Measurements from ENCODE around the gene ADGRV1.
"Not testable (repeated sequence)": the region's sequence is repeated elsewhere in the genome, so short reads cannot be mapped to it uniquely, and the experiment has no call there.

ADGRV1 gene

GRCh38 chr5:90654215-90654614 lies 95.6 kb downstream of the ADGRV1 start:
- no peak for DNase-seq

DNA sequence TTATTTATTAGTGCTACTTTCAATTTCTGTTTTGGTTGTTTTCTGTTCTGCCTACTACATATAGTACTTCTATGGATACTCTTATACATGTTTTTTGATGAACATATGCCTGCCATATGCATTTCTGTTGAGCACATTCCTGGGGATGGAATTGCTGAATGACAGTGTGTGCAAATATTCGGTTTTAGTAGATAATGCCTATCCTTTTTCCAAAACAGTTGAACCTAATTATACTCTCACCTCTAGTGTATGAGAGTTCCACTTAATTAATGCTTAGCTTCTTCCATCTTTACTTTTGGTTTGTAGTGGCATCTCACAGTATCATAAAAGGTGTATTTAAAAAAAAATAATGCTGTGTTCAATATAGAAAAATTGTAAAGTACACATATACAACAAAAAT lies 96.8 kb downstream of the ADGRV1 start:
- DNase-seq: no peak

GRCh38 chr5:90657030-90657429 lies 98.4 kb downstream of the ADGRV1 start:
- DNase-seq: no peak

GRCh38 chr5:90657788-90658187 lies 99.2 kb downstream of the ADGRV1 start:
- no peak for DNase-seq

DNA sequence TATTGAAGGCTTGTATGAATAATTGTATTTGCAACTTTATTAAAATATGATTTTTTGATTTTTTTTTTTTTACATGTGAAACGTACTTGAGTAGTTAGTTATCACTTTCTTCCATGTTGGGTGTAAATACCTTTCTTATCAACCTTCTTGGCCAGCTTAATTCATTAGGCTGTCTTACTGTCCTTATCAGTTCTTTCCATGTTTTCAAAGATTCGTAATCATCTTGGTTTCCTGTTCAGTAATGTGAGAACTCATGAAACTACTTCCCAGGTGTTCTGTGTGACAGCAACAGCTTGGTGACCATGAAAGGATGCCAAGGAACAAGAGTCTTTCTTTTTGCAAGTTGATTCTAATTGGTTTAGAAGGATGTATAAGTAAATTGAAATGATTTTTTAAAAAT lies 100.0 kb downstream of the ADGRV1 start:
- DNase-seq: no peak

GRCh38 chr5:90668079-90668565 lies 109.5 kb downstream of the ADGRV1 start:
- not testable (repeated sequence) for DNase-seq

- no peak for DNase-seq
Observed at GRCh38 chr5:90675222-90675621, 116.6 kb downstream of the ADGRV1 start.

DNA sequence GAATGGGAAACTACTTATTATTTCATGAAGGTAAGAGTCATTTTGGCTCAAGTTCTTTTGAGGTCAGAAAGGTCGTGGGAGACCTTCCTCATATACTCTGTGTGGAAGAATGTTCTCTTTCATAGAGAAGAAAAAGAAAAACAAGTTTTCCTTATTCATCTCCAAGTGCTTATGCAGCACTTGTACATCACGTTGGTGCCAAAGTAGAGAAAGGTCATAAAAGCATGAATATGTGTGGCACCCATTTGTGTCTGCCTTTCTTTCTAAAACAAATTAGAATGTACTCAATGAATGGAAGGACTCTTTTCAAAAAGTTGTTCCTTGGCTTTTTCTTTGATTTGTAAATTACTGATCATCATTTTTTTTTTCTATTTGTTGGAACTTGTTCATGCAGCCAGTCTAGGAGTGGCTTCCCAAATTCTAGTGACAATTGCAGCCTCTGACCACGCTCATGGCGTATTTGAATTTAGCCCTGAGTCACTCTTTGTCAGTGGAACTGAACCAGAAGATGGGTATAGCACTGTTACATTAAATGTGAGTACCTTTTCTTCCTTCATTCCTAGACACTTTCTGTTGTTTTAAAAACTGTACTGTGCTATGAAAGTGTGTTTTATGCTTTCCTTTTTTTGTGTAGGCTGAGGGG lies 122.4 kb downstream of the ADGRV1 start:
- DNase-seq: no peak

DNA sequence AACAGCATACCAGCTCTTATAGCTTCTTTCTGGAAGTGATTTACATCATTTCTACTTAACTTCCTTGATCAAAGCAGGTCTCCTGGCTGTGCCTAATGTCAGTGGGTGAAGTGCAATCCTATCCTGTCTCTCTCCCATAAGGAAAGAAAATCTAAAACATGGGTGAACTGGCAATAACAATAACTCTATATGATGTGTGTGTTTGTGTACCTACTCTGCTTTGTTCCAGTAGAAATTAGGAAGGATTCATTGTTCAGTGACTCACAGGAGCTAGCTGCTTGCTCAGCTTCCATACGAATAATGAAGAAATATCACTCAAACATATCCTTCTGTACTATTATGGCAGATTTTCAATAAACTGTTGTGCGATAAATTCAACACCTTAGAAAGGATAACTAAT lies 123.7 kb downstream of the ADGRV1 start:
- no peak for DNase-seq

GRCh38 chr5:90685425-90686022 lies 126.9 kb downstream of the ADGRV1 start:
- no peak for DNase-seq

GRCh38 chr5:90686363-90686762 lies 127.8 kb downstream of the ADGRV1 start:
- not testable (repeated sequence) for DNase-seq

GRCh38 chr5:90687458-90687857 lies 128.9 kb downstream of the ADGRV1 start:
- DNase-seq: not testable (repeated sequence)

DNA sequence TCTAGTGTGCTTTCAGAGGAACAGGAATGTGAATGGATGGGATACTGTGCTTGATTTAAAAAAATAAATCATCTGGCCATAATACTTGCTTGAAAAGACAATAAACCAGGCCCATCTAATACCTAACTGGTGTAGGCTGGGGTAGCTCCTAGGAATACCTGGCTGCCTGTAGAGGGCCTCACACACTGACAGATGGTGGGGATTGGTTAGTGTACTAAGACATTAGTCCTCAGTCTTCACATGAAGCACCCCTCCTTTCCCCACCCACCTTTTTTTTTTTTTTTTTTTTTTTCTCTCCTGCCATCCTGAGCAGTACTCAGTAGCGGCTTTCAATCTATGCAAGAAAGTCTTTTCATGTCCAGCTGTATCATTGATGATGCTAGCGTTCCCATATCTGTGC lies 130.5 kb downstream of the ADGRV1 start:
- DNase-seq: no peak

DNA sequence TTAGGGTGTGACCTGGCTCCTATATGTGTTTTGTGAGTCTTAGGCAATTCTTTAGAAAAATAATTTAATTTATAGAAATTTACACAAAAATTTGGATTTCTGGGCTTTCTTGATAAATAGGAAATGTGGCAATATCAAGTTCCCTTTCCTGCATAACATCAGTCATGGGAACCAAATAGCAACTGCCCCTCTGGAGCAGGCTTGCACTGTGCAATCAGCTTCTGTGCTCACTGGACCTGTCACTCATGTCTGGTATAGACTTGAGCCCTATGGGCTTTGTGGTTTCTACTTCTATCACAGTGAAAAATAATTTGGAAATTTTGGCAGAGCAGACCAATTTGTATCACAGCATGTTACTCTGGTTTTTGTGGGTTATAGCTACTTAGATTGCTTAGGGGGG lies 131.7 kb downstream of the ADGRV1 start:
- DNase-seq: no peak

DNA sequence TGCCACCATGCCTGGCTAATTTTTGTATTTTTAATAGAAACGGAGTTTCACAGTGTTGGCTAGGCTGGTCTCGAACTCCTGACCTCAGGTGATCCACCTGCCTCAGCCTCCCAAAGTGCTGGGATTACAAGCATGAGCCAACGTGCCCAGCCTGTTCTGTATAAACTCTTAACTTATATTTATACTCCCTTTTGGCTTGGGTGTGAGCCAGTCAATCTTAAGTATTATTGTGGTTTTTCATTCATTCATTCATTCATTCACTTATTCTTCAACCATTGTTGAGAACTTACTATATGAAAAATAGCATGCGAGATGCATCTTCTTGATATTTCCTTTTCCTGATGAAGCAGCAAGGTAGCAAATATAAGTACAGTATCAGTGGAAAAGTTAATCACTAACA lies 132.9 kb downstream of the ADGRV1 start:
- DNase-seq: no peak

GRCh38 chr5:90696153-90696552 lies 137.6 kb downstream of the ADGRV1 start:
- DNase-seq: no peak

DNA sequence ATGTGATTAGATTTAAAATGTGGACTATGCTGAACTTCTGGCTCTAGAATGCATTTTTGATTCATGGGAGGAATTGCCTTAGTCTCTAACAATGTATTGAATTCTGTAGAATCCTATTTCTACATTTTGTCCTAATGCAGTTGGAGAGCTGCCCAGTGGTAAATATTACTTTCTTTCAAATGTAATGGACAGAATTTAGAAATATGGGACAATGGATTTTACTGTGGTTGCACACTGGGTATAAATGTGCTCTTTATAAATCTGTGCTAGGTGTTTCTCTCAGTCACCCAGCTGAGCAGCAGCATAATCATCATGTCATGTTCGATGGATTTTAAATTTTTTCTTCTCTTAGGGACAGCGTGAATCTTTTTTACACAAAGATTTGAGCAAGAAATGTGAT lies 141.7 kb downstream of the ADGRV1 start:
- DNase-seq: no peak

- DNase-seq: no peak
Observed at GRCh38 chr5:90703932-90704331, 145.3 kb downstream of the ADGRV1 start.

DNA sequence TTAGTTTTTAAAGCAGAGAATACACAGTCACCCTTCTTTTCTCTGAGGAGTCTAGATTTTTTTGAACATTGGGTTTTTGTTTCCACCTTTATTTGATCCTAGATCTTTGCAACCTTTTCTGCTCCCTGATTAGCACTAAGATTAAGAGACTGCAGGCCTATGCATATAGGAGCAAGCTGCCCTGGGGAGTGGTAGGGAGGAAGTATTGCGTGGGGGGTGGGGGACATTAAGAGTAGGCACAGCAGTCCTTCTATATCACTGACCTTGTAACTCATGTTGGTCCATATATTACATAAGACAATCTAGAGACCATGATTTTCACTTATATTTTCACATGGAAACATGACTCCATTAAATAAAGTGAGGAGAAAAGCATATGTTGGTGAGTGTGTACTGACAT lies 149.1 kb downstream of the ADGRV1 start:
- no peak for DNase-seq

DNA sequence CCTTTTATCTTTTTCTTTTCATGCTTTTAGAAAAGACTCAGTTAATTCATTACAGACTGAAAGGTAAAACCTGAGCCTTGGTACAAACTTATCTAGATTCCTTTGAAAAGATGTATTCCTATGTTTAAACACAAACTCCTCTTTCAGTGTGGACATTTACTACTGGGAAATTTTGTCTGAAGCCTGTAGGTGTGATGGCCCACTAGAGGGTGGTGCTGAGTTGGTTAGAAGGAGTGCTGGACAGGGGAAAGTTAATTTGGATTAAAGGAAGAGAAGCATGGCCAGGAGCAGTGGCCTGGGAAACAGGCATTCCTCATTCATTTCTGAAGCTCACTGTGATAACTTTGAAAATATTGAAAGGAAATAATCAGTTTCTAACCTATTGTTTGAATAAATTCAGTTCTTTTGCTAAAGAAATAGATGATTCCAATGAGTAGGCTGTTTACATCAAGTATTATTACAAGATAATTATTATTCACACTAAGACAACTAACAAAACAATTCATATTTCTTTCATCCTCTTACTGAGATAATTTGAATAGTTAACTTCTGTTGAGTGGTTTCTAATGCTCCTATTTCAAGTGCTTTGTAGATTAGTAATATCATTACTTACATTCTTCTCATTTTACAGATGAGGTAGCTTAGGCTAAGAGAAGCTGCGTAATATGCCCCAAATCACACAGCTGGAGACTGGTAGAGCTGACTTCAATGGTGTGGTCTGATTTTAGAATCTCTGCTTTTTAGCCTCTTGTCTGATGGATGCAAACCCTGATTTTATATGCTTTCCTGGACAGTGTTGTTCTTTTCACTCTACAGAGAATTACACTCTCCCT lies 150.9 kb downstream of the ADGRV1 start:
- DNase-seq: peak; percentile 6

DNA sequence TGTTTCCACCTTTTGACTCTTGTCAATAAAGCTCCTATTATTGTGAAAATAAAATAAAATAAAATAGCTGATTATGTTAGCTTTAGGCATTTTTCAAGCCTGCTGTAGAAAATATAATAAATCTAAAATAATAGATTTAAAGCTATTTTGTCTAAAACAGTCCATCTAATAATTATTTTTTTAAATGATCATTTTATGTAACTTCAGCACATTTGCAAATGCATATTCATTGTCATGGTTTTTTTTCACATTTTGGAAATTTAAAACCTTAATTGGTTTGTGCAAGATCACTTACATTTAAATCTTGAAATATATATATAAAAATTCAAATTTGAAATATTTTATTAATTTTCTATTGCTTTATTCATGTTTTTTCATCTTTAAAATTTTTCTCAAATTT lies 159.8 kb downstream of the ADGRV1 start:
- no peak for DNase-seq

GRCh38 chr5:90739567-90739966 lies 181.0 kb downstream of the ADGRV1 start:
- no peak for DNase-seq

GRCh38 chr5:90740244-90740799 lies 181.7 kb downstream of the ADGRV1 start:
- no peak for DNase-seq

All from activated CD4-positive, alpha-beta T cell treated with anti-CD3 and anti-CD28 coated beads for 48 hours (primary cell).